Fibroblast of villous mesenchyme (primary cell): Measurements from ENCODE around the gene ASPRV1. TPM values are rescaled to one million over a fixed set of nuclear protein-coding genes. Genes with fewer than 3 reads are reported as not detected.

Source experiments
- DNase-seq: peaks from one replicate; pipeline ENCODE4 v3.0.0-alpha.2; 2010; ENCODE audit warnings: low read depth
- H3K4me3 ChIP-seq: 2 replicates; pipeline ENCODE4 v1.5.1; 2011; ENCODE audit warnings: low read depth, mild to moderate bottlenecking, low read length
- total RNA-seq: library from RNA; depleted of rRNA; stranded (reverse); fragments of >200 nt; gene quantifications from 2 replicates; pipeline ENCODE4 v1.2.3, GENCODE V29; 2012
- TF ChIP-seq, protein P1 (sequence below): IDR thresholded peaks from 2 replicates; pipeline ENCODE4 v1.5.1; 2012; ENCODE audit warnings: low read depth, mild to moderate bottlenecking, low read length; ENCODE audit not compliant: insufficient read depth

ASPRV1 gene
- under 0.01 and 0.43 TPM in 2 replicates for total RNA-seq

DNA sequence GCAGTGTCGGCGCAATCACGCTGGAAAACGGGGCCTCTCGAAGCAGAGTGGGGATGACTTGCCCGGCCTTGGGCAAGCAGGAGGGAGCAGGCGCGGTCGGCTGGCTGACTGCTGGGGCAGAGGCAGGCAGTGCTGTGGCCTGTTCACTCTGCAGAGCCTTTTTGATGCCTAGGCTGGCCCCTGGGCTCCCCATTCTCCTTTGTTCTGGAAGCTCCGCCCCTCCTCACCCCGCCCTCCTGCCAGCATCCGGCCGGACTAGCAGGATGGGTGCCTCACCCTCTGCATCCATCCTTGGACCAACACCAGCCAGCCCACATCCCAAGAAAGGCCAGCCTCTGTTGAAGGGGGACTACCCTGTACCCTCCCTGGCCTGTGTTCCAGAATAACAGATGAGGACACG is at the start of gene ASPRV1:
Gene ASPRV1, minus strand, starts transcription at position 136 of the 400 bp plus-strand sequence. CDS start 195 bp downstream, outside the sequence.
- H3K4me3 ChIP-seq: no peak within 1 kb of the TSS
- TF ChIP-seq, protein P1, sequence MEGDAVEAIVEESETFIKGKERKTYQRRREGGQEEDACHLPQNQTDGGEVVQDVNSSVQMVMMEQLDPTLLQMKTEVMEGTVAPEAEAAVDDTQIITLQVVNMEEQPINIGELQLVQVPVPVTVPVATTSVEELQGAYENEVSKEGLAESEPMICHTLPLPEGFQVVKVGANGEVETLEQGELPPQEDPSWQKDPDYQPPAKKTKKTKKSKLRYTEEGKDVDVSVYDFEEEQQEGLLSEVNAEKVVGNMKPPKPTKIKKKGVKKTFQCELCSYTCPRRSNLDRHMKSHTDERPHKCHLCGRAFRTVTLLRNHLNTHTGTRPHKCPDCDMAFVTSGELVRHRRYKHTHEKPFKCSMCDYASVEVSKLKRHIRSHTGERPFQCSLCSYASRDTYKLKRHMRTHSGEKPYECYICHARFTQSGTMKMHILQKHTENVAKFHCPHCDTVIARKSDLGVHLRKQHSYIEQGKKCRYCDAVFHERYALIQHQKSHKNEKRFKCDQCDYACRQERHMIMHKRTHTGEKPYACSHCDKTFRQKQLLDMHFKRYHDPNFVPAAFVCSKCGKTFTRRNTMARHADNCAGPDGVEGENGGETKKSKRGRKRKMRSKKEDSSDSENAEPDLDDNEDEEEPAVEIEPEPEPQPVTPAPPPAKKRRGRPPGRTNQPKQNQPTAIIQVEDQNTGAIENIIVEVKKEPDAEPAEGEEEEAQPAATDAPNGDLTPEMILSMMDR: no peak
- no peak for DNase-seq

- TF ChIP-seq, protein P1: no peak
- no peak overlapping the region for H3K4me3 ChIP-seq
- no peak for DNase-seq
These were observed 49.2 kb upstream of the ASPRV1 start for GRCh38 chr2:70010576-70011111.

GRCh38 chr2:70009762-70010575 is 48.5 kb upstream of the ASPRV1 start:
- no peak overlapping the region for H3K4me3 ChIP-seq

GRCh38 chr2:70008290-70008689 is 46.9 kb upstream of the ASPRV1 start:
- H3K4me3 ChIP-seq: no peak overlapping the region
- no peak for DNase-seq
- TF ChIP-seq, protein P1: no peak

More at GRCh38 chr2:70009762-70010575, 48.5 kb upstream of the ASPRV1 start:
- no peak for DNase-seq
- TF ChIP-seq, protein P1: no peak

- no peak overlapping the region for H3K4me3 ChIP-seq
- TF ChIP-seq, protein P1: no peak
- no peak for DNase-seq
These were observed 45.7 kb upstream of the ASPRV1 start for GRCh38 chr2:70007151-70007550.

- TF ChIP-seq, protein P1: no peak
- DNase-seq: no peak
- H3K4me3 ChIP-seq: no peak overlapping the region
These were observed 45.0 kb upstream of the ASPRV1 start for GRCh38 chr2:70006447-70006784.
